ENCODE data around the gene NDFIP1. TPM values are rescaled to one million over a fixed set of nuclear protein-coding genes. Genes with fewer than 3 reads are reported as not detected.

Gene NDFIP1
- total RNA-seq, 1 experiment from 2014 or later: 37.8 TPM

Other genes with a start within 250 kb of the NDFIP1 start
- 24.2 TPM for gene PCDH1, start 230.4 kb upstream of the NDFIP1 start, total RNA-seq (2021; ENCODE audit: unreplicated experiment)
- 74.1 TPM for gene DELE1, start 184.9 kb upstream of the NDFIP1 start, total RNA-seq (2021; ENCODE audit: unreplicated experiment)
- 0.02 TPM for gene PCDH12, start 150.6 kb upstream of the NDFIP1 start, total RNA-seq (2021; ENCODE audit: unreplicated experiment)
- 37.5 TPM for gene RNF14, start 139.7 kb upstream of the NDFIP1 start, total RNA-seq (2021; ENCODE audit: unreplicated experiment)
- 45.6 TPM for gene GNPDA1, start 95.8 kb upstream of the NDFIP1 start, total RNA-seq (2021; ENCODE audit: unreplicated experiment)
- gene SPRY4, start 216.2 kb downstream of the NDFIP1 start, total RNA-seq (2021; ENCODE audit: unreplicated experiment): 112 TPM

Data from HCT116 (cell line).